Peyer's patch (tissue), 4 donors: ENCODE results near the gene HNF4A.

ENCODE experiments used
- CTCF ChIP-seq, 6 experiments: fragments of 450-650 bp in 4 of 6; fragments of 200-600 bp in 2 of 6; sonication (generic) in 1 of 6; IDR thresholded peaks; one replicate each; pipeline ENCODE4 v1.5.1; 2017 to 2019; ENCODE audit warnings: antibody characterized with exemption in 6 of 6, mild to moderate bottlenecking in 3 of 6, moderate library complexity in 1 of 6
- POLR2A ChIP-seq, 2 donors: fragments of 450-650 bp; IDR thresholded peaks; one replicate each; pipeline ENCODE4 v1.5.1; 2017; ENCODE audit warnings: antibody characterized with exemption in 2 of 2, mild to moderate bottlenecking in 2 of 2, moderate library complexity in 2 of 2

DNA sequence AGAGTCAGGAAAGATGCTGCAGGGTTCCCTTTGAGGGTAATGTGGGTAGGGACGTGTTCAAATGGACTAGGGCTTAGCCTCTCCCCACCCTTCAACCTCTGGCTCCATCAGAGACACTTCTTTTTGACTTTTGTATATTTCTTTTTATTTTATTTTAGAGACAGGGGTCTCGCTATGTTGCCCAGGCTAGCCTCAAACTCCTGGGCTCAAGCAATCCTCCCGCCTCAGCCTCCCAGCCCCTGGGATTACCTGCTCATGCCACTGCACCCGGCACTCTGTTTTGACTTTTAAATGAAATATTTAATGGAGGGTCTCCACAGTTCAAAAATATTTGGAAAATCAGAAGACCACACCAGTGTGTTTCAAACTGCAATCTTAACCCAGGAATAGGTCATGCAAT is 8.6 kb downstream of the HNF4A start:
- TF ChIP-seq CTCF (IDR thresholded peaks at IDR 0.05) = no peak
- TF ChIP-seq POLR2A (IDR thresholded peaks at IDR 0.05) = no peak
